NB4 (cell line): Measurements from ENCODE around the gene PLCXD1.

Experiments used
- CTCF ChIP-seq: IDR thresholded peaks from one replicate; pipeline ENCODE4 v1.5.1; 2012; ENCODE audit warnings: low read depth, low read length
- MAX ChIP-seq: IDR thresholded peaks from 2 replicates; pipeline ENCODE4 v1.6.1; 2011; ENCODE audit warnings: low read depth, low read length
- POLR2A ChIP-seq: IDR thresholded peaks from 2 replicates; pipeline ENCODE4 v1.6.1; 2011; ENCODE audit warnings: mild to moderate bottlenecking; ENCODE audit not compliant: insufficient read length; ENCODE audit errors: extremely low read depth

GRCh38 chrX:317424-318067 is 36.4 kb downstream of the PLCXD1 start:
- TF ChIP-seq CTCF (no peak), POLR2A (no peak), MAX (no peak)
